Measurements from ENCODE around the gene ANP32E. TPM values are rescaled to one million over a fixed set of nuclear protein-coding genes. Genes with fewer than 3 reads are reported as not detected.

The ANP32E gene
- total and polyA plus RNA-seq, 2 of the 4 experiments (the other 2 are of a cell fraction): 5.9 to 18.4 TPM

GRCh38 chr1:150281758-150282557 lies 46.0 kb upstream of the ANP32E start, which contains the start of gene CIART:
TSS of gene CIART (plus strand) at chr1:150282554. CDS start at chr1:150283268, 714 bp downstream.
- Histone ChIP-seq H3K27ac (ENCODE audit: insufficient read depth, low read length) (peak within 1 kb of the TSS; percentile 24), H2BK5ac (ENCODE audit: low read depth, low read length, poor library complexity, severe bottlenecking) (peak within 1 kb of the TSS; percentile 43), H4K5ac (ENCODE audit: low read depth, low read length) (0 out of 2 replicates have a peak within 1 kb of the TSS, but pooled peaks have one; percentile 12), H2BK20ac (ENCODE audit: low read depth, low read length) (no peak within 1 kb of the TSS), H3K4ac (ENCODE audit: low read depth, low read length) (peak within 1 kb of the TSS; percentile 70), H4K91ac (ENCODE audit: insufficient read depth, low read depth, low read length) (peak within 1 kb of the TSS; percentile 58), H3K18ac (ENCODE audit: low read depth, low read length) (no peak within 1 kb of the TSS), H3K56ac (ENCODE audit: extremely low read depth, insufficient read depth, low read length) (peak within 1 kb of the TSS; percentile 57; the same call in 1 of the 2 replicates), H2AK5ac (ENCODE audit: low read depth, low read length) (peak within 1 kb of the TSS; percentile 40), H3K4me3 (ENCODE audit: insufficient read depth, low read depth, low read length) (peak within 1 kb of the TSS; percentile 58), H3K79me1 (ENCODE audit: low read depth in 1 of 2, low read length in 2 of 2) (peaks cover 17 to 21% of the 10 kb centered on the region in 2 experiments; a peak in 3 of 4 replicates), H3K36me3 (ENCODE audit: control insufficient read depth, insufficient read depth, low read length) (peaks cover 11% of the 10 kb centered on the region), H2BK120ac (ENCODE audit: low read depth, low read length) (peak within 1 kb of the TSS; percentile 60; the same call in 1 of the 2 replicates), H3K14ac (replicated peaks; ENCODE audit: low read depth, low read length) (peak within 1 kb of the TSS; percentile 82), H3K9ac (ENCODE audit: low read depth, low read length) (peak within 1 kb of the TSS; percentile 70), H3K27me3 (ENCODE audit: control insufficient read depth, insufficient read depth, low read length) (no peaks in the 10 kb centered on the region), H3K4me2 (ENCODE audit: low read depth, low read length) (peak within 1 kb of the TSS; percentile 84), H2AFZ (replicated peaks; ENCODE audit: low read length, poor library complexity) (peak within 1 kb of the TSS; percentile 92), H3K4me1 (ENCODE audit: control insufficient read depth, insufficient read depth, low read length) (peaks cover 5% of the 10 kb centered on the region), H3K23ac (ENCODE audit: low read depth, low read length) (peak within 1 kb of the TSS; percentile 82), H3K9me3 (ENCODE audit: control insufficient read depth, insufficient read depth, low read length) (no peaks in the 10 kb centered on the region), H2AK9ac (replicated peaks; ENCODE audit: low read depth, low read length, poor library complexity) (peak within 1 kb of the TSS; percentile 93), H4K20me1 (ENCODE audit: insufficient read depth, low read length) (no peaks in the 10 kb centered on the region), H2BK15ac (ENCODE audit: low read depth, low read length) (peak within 1 kb of the TSS; percentile 28; the same call in 1 of the 3 replicates), H4K8ac (ENCODE audit: low read depth in 2 of 2, low read length in 2 of 2) (peak within 1 kb of the TSS; percentile 9 to 70; a peak in 3 of 4 replicates), H3K9me1 (ENCODE audit: insufficient read depth, low read length) (no peaks in the 10 kb centered on the region)
- WGBS, 2 experiments (ENCODE audit: extremely low coverage in 2 of 2, insufficient read length in 1 of 2): 2% methylated on average over 18 of the region's 46 CpGs; no CpG with 5 or more reads in 1 of the 2 experiments
- DNase-seq (peak; percentile 100), ATAC-seq (ENCODE audit: low read depth) (peak; percentile 98)
- ChIA-PET POLR2A (ENCODE audit: unreplicated experiment) (interaction anchor here (0.6 to 1.3 kb wide), 3 partner anchors 9 to 20 kb away, joined by 3 to 5 read pairs (median 5); partner anchors contain the start of gene C1orf54), CTCF (interaction anchor here (0.6 to 3.8 kb wide), 3 partner anchors 9 to 77 kb away, joined by 4 to 31 read pairs (median 4); no protein-coding TSS in a partner anchor)
- in situ Hi-C loops (cut with MboI; ENCODE audit: low sequenced_read_pairs) (no loop called here), intact Hi-C loops (cut with micrococcal nuclease) (loop anchor here (1.0 to 5.0 kb wide), 2 partner anchors 26 to 45 kb away; partner anchors contain the start of gene ANP32E), dilution Hi-C loops (cut with HindIII; ENCODE audit: low sequenced_read_pairs, unreplicated experiment) (no loop called here)
- TF ChIP-seq POLR2A (IDR thresholded peaks at IDR 0.05; ENCODE audit: low read depth, low read length): peak; percentile 60
- peak; percentile 29; the same call in 1 of the 2 replicates for TF ChIP-seq MXI1 (IDR thresholded peaks at IDR 0.05; ENCODE audit: borderline replicate concordance, low read depth, low read length)
- peak; percentile 95 for TF ChIP-seq USF2 (IDR thresholded peaks at IDR 0.05; ENCODE audit: low read depth, low read length)
- peak; percentile 99 for TF ChIP-seq BHLHE40 (IDR thresholded peaks at IDR 0.05; ENCODE audit: low read depth, low read length)
- TF ChIP-seq CHD1 (IDR thresholded peaks at IDR 0.05; ENCODE audit: low read depth, low read length): no peak
- TF ChIP-seq FOS (IDR thresholded peaks at IDR 0.05; ENCODE audit: low read depth, low read length): peak; percentile 71
- peak; percentile 44; the same call in 1 of the 2 replicates for TF ChIP-seq NFE2L2 (IDR thresholded peaks at IDR 0.05; ENCODE audit: low read depth, low read length)
- peak; percentile 99 for TF ChIP-seq MAZ (IDR thresholded peaks at IDR 0.05; ENCODE audit: borderline replicate concordance, low read depth, low read length)
- TF ChIP-seq RFX5 (IDR thresholded peaks at IDR 0.05; ENCODE audit: low read depth, low read length): no peak
- TF ChIP-seq CTCF (conservative IDR thresholded peaks at IDR 0.05; ENCODE audit: low read depth, low read length): no peak
- TF ChIP-seq CEBPB (IDR thresholded peaks at IDR 0.05; ENCODE audit: low read depth, low read length): no peak
- no peak for TF ChIP-seq MAFK (IDR thresholded peaks at IDR 0.05; ENCODE audit: low read depth, low read length)
- no TSS peak for BruUV-seq (replicated peaks)

Data from IMR-90 (cell line).